VCaP (cell line): ENCODE results near the gene CDK10.

Source experiments
- H3K27ac ChIP-seq: fragments of 450-650 bp; 2 replicates; pipeline ENCODE4 v1.5.1; 2017
- TF ChIP-seq, protein P1 (sequence below): fragments of 450-650 bp; conservative IDR thresholded peaks from 2 replicates; pipeline ENCODE4 v1.5.1; 2017; ENCODE audit warnings: mild to moderate bottlenecking, moderate library complexity

CDK10 gene

DNA sequence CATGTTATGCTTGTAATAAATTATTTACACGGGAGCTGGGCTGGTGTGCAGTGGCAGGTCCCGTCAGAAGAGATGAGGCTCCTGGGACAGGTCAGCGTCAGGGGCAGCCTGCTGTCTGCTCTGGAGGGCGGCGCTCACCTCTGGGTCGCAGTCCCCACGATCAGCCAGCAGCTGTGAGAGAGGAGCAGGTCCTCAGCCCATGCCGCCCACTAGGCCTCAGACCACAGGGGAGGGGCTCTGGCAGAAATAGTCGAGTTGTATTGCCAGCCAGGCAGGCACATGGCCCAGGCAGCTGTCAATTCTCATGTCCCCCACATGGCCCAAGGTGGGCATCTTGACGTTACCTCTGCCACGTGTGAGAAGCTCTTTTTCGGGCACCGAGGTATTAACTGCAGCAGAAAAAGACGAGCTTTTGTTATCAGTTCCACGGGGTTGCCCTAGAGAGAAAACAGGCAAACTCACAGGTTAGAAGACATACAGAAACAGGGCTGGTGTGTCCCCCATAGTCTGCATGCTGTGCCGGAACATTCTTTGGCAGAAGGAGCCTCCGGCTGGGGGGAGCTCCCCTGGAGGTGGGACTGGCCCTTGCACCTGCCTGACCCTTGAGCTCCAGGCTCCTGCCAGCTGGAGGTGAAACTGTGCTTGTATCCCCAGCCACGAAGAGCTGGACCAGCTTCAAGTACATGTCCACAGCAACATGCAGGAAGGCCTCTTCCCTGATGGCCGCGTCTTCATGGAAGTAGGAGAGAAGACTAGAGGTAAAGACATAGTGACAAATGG, 52.2 kb downstream of the CDK10 start:
- TF ChIP-seq, protein P1, sequence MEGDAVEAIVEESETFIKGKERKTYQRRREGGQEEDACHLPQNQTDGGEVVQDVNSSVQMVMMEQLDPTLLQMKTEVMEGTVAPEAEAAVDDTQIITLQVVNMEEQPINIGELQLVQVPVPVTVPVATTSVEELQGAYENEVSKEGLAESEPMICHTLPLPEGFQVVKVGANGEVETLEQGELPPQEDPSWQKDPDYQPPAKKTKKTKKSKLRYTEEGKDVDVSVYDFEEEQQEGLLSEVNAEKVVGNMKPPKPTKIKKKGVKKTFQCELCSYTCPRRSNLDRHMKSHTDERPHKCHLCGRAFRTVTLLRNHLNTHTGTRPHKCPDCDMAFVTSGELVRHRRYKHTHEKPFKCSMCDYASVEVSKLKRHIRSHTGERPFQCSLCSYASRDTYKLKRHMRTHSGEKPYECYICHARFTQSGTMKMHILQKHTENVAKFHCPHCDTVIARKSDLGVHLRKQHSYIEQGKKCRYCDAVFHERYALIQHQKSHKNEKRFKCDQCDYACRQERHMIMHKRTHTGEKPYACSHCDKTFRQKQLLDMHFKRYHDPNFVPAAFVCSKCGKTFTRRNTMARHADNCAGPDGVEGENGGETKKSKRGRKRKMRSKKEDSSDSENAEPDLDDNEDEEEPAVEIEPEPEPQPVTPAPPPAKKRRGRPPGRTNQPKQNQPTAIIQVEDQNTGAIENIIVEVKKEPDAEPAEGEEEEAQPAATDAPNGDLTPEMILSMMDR: no peak
- H3K27ac ChIP-seq: no peak overlapping the region

GRCh38 chr16:89739383-89739782, 52.9 kb downstream of the CDK10 start:
- TF ChIP-seq, protein P1: no peak

GRCh38 chr16:89741342-89742014, 55.0 kb downstream of the CDK10 start:
- no peak overlapping the region for H3K27ac ChIP-seq
- TF ChIP-seq, protein P1: no peak

More at GRCh38 chr16:89739383-89739782, 52.9 kb downstream of the CDK10 start:
- no peak overlapping the region for H3K27ac ChIP-seq

- TF ChIP-seq, protein P1: no peak
- no peak overlapping the region for H3K27ac ChIP-seq
These were observed 56.5 kb downstream of the CDK10 start for GRCh38 chr16:89742948-89743347.

DNA sequence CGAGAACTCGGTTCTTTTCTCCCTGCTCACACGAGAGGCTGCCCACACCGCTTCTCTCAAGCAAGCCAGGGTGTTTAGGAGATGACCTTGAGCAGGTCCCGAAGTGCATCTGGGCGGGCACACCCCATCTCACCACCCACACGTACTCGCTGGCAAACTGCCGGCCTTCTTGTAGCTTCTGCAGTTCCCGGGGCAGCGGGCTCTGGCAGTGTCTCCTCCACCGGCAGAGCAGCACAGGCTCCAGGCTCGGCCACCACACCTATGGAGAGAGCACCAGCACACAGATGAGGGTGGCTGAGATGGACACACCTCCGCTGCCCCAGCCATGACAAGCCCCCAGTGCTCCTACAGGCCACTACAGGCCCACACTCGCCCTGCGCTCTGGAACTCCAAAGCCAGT, 58.3 kb downstream of the CDK10 start:
- H3K27ac ChIP-seq: no peak overlapping the region
- TF ChIP-seq, protein P1: no peak
